ENCODE data around the gene RPL3.

RPL3 gene

DNA sequence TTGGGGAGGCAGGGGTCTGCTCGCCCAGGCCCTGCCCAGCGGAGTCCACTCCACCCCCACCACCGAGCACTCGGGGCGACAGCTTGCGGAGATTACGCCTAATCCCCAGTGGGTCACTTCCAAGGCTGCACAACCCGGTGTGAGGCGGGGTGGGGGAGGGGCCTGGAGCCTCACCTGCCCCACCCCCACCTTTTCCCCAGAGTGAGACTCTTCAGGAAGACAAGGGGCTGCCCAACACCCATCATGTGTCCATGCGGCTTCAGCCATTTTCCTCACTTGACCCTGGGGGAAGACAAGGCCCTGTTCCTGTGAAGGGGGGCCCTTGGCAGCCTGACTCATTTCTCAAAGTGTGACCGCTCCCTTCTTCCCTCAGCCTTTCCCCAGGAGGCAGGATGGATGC is 42.8 kb upstream of the RPL3 start:
- H3K4me2 ChIP-seq (ENCODE audit: low read length, poor library complexity, severe bottlenecking): no peak overlapping the region
- H3K36me3 ChIP-seq (ENCODE audit: control insufficient read depth in 1 of 2, insufficient read depth in 2 of 2, low read depth in 1 of 2, low read length in 2 of 2): peaks cover 0 to 13% of the 10 kb centered on the region in 2 experiments
- no peak overlapping the region for H3K4ac ChIP-seq (ENCODE audit: low read depth in 1 of 2, low read length in 2 of 2)
- H2BK15ac ChIP-seq (ENCODE audit: low read depth, poor library complexity, severe bottlenecking): no peak overlapping the region
- H3K4me3 ChIP-seq (ENCODE audit: insufficient read depth in 1 of 2, low read depth in 1 of 2, low read length in 2 of 2): no peak overlapping the region
- 55% methylated on average over 10 of the region's 11 CpGs for WGBS
- no peak overlapping the region for H2BK120ac ChIP-seq (ENCODE audit: low read depth, low read length)
- no peaks in the 10 kb centered on the region for H3K27me3 ChIP-seq (ENCODE audit: control insufficient read depth in 1 of 2, insufficient read depth in 1 of 2, low read length in 2 of 2)
- H2AFZ ChIP-seq (ENCODE audit: low read depth, low read length): no peak overlapping the region
- H2BK5ac ChIP-seq (ENCODE audit: low read depth, low read length, poor library complexity, severe bottlenecking): peak overlapping the region; percentile 8
- no peak overlapping the region for H3K23ac ChIP-seq (ENCODE audit: low read length in 2 of 2)
- peaks cover 15% of the 10 kb centered on the region for H3K79me1 ChIP-seq (replicated peaks; ENCODE audit: low read length, poor library complexity, severe bottlenecking)
- no peaks in the 10 kb centered on the region for H3K9me3 ChIP-seq (ENCODE audit: control insufficient read depth, low read length)
- H3K9ac ChIP-seq (ENCODE audit: low read length): no peak overlapping the region
- H2BK12ac ChIP-seq (ENCODE audit: low read length in 2 of 2): no peak overlapping the region
- peak overlapping the region; percentile 73 for H2AK5ac ChIP-seq (ENCODE audit: low read length, severe bottlenecking)
- no peak overlapping the region for H4K91ac ChIP-seq (ENCODE audit: low read length)
- H4K8ac ChIP-seq (ENCODE audit: low read length): no peak overlapping the region
- H3K14ac ChIP-seq (ENCODE audit: low read length in 2 of 2): no peak overlapping the region
- H3K27ac ChIP-seq (ENCODE audit: low read length, poor library complexity, severe bottlenecking): no peak overlapping the region
- H3K18ac ChIP-seq (ENCODE audit: low read depth in 1 of 2, low read length in 2 of 2): no peak overlapping the region
- H3K4me1 ChIP-seq (ENCODE audit: control insufficient read depth, insufficient read depth, low read depth, low read length): peaks cover 60% of the 10 kb centered on the region
- DNase-seq: no peak

DNA sequence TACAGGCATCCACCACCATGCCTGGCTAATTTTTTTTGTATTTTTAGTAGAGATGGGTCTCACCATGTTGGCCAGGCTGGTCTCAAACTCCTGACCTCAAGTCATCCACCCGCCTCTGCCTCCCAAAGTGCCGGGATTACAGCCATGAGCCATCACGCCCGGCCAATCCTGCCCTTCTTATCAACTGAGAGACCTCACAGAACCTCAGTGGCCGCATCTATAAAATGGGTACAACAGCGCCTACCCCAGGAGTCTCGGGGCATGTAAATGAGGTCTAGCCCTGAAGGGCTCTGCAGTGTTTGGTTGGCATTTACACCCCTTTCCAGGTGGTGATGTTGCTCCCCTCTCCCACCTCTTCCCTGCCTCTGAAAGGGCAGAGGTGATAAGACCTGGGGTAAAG is 42.1 kb upstream of the RPL3 start:
- Histone ChIP-seq H3K27ac (ENCODE audit: low read length, poor library complexity, severe bottlenecking) (no peak overlapping the region), H2AK5ac (ENCODE audit: low read length, severe bottlenecking) (peak overlapping the region; percentile 86), H3K4me3 (ENCODE audit: insufficient read depth in 1 of 2, low read depth in 1 of 2, low read length in 2 of 2) (no peak overlapping the region), H3K9ac (ENCODE audit: low read length) (no peak overlapping the region), H2BK15ac (ENCODE audit: low read depth, poor library complexity, severe bottlenecking) (no peak overlapping the region), H4K8ac (ENCODE audit: low read length) (no peak overlapping the region), H4K91ac (ENCODE audit: low read length) (no peak overlapping the region), H3K4ac (ENCODE audit: low read depth in 1 of 2, low read length in 2 of 2) (no peak overlapping the region), H2BK5ac (ENCODE audit: low read depth, low read length, poor library complexity, severe bottlenecking) (no peak overlapping the region), H3K23ac (ENCODE audit: low read length in 2 of 2) (no peak overlapping the region), H2BK120ac (ENCODE audit: low read depth, low read length) (no peak overlapping the region), H3K79me1 (replicated peaks; ENCODE audit: low read length, poor library complexity, severe bottlenecking) (peaks cover 15% of the 10 kb centered on the region), H3K36me3 (ENCODE audit: control insufficient read depth in 1 of 2, insufficient read depth in 2 of 2, low read depth in 1 of 2, low read length in 2 of 2) (peaks cover 0 to 7% of the 10 kb centered on the region in 2 experiments), H3K18ac (ENCODE audit: low read depth in 1 of 2, low read length in 2 of 2) (no peak overlapping the region), H3K4me1 (ENCODE audit: control insufficient read depth, insufficient read depth, low read depth, low read length) (peaks cover 63% of the 10 kb centered on the region), H3K4me2 (ENCODE audit: low read length, poor library complexity, severe bottlenecking) (no peak overlapping the region), H2AFZ (ENCODE audit: low read depth, low read length) (no peak overlapping the region), H3K14ac (ENCODE audit: low read length in 2 of 2) (no peak overlapping the region), H3K27me3 (ENCODE audit: control insufficient read depth in 1 of 2, insufficient read depth in 1 of 2, low read length in 2 of 2) (no peaks in the 10 kb centered on the region), H3K9me3 (ENCODE audit: control insufficient read depth, low read length) (no peaks in the 10 kb centered on the region), H2BK12ac (ENCODE audit: low read length in 2 of 2) (no peak overlapping the region)
- no peak for DNase-seq
- WGBS: 98% methylated on average over 7 of the region's 7 CpGs

DNA sequence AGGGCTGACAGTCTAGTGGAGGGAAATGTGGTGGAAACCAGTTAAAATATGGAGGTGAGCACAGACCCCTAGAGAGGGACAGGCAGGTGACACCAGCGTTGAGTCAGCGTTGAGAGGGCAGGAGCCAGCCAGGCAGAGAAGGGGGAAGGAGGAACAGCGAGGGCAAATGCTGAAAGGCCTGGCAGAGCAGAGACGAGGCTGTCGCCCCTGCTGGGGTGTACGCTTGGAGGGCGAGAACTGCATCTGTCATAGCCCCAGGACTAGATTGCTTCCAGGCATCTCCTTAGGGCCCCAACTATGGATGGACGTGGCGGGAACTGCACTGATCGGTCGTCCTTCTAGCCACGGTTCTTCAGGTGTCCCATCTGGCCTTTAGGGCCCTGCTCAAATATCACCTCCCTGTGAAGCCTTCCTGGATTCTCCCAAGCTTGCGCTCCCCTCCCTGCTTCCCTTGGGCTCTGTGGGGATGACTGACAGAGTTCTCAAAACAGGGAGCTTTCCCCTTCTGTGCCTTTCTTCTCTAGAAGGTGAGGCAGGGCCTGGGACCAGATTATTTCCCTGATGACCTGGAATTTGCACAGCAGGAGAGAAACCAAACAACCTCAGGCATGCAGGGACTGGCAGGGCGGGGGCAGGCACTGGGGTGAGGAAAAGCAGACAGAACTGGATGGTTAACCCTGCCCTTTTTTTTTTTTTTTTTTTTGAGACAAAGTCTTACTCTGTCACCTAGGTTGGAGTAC is 41.4 kb upstream of the RPL3 start:
- Histone ChIP-seq H3K4me2 (ENCODE audit: low read length, poor library complexity, severe bottlenecking) (peak overlapping the region; percentile 34), H3K9me3 (ENCODE audit: control insufficient read depth, low read length) (no peaks in the 10 kb centered on the region), H2BK15ac (ENCODE audit: low read depth, poor library complexity, severe bottlenecking) (no peak overlapping the region), H3K23ac (ENCODE audit: low read length in 2 of 2) (no peak overlapping the region), H3K4ac (ENCODE audit: low read depth in 1 of 2, low read length in 2 of 2) (no peak overlapping the region), H3K79me1 (replicated peaks; ENCODE audit: low read length, poor library complexity, severe bottlenecking) (peaks cover 17% of the 10 kb centered on the region), H2AFZ (ENCODE audit: low read depth, low read length) (no peak overlapping the region), H3K14ac (ENCODE audit: low read length in 2 of 2) (no peak overlapping the region), H4K91ac (ENCODE audit: low read length) (no peak overlapping the region), H3K4me1 (ENCODE audit: control insufficient read depth, insufficient read depth, low read depth, low read length) (peaks cover 66% of the 10 kb centered on the region), H3K18ac (ENCODE audit: low read depth in 1 of 2, low read length in 2 of 2) (no peak overlapping the region), H3K27ac (ENCODE audit: low read length, poor library complexity, severe bottlenecking) (peak overlapping the region; percentile 31), H3K4me3 (ENCODE audit: insufficient read depth in 1 of 2, low read depth in 1 of 2, low read length in 2 of 2) (no peak overlapping the region), H2BK12ac (ENCODE audit: low read length in 2 of 2) (no peak overlapping the region), H3K27me3 (ENCODE audit: control insufficient read depth in 1 of 2, insufficient read depth in 1 of 2, low read length in 2 of 2) (no peaks in the 10 kb centered on the region), H3K9ac (ENCODE audit: low read length) (no peak overlapping the region), H2BK120ac (ENCODE audit: low read depth, low read length) (no peak overlapping the region), H2AK5ac (ENCODE audit: low read length, severe bottlenecking) (peak overlapping the region; percentile 90), H3K36me3 (ENCODE audit: control insufficient read depth in 1 of 2, insufficient read depth in 2 of 2, low read depth in 1 of 2, low read length in 2 of 2) (peaks cover 0 to 7% of the 10 kb centered on the region in 2 experiments), H4K8ac (ENCODE audit: low read length) (no peak overlapping the region), H2BK5ac (ENCODE audit: low read depth, low read length, poor library complexity, severe bottlenecking) (no peak overlapping the region)
- WGBS: 74% methylated on average over 13 of the region's 14 CpGs
- DNase-seq: no peak

DNA sequence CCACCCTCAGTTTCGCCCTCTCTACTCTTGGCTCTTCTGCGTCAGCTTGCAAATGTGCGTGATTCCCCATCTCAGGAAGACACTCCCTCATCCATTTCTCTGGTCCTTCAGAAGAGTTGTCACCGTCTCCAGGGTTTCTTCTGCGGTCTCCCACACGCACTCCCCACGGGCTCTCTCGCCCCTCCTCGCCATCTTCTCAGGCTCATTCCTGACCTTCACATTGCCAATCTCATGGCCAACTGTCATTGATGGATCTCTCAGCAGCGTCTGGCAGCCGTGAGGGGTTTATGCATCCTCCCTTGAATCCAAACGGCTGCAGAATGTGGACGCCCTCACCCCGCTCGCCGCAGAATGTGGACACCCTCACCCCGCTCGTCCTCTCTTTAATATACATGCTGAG is 40.8 kb upstream of the RPL3 start:
- no peak overlapping the region for H4K91ac ChIP-seq (ENCODE audit: low read length)
- no peaks in the 10 kb centered on the region for H3K9me3 ChIP-seq (ENCODE audit: control insufficient read depth, low read length)
- H3K23ac ChIP-seq (ENCODE audit: low read length in 2 of 2): no peak overlapping the region
- no peak overlapping the region for H2BK15ac ChIP-seq (ENCODE audit: low read depth, poor library complexity, severe bottlenecking)
- H3K36me3 ChIP-seq (ENCODE audit: control insufficient read depth in 1 of 2, insufficient read depth in 2 of 2, low read depth in 1 of 2, low read length in 2 of 2): peaks cover 0 to 10% of the 10 kb centered on the region in 2 experiments
- peaks cover 20% of the 10 kb centered on the region for H3K79me1 ChIP-seq (replicated peaks; ENCODE audit: low read length, poor library complexity, severe bottlenecking)
- H3K4me3 ChIP-seq (ENCODE audit: insufficient read depth in 1 of 2, low read depth in 1 of 2, low read length in 2 of 2): no peak overlapping the region
- H3K18ac ChIP-seq (ENCODE audit: low read depth in 1 of 2, low read length in 2 of 2): no peak overlapping the region
- no peaks in the 10 kb centered on the region for H3K27me3 ChIP-seq (ENCODE audit: control insufficient read depth in 1 of 2, insufficient read depth in 1 of 2, low read length in 2 of 2)
- WGBS: 95% methylated on average over 18 of the region's 18 CpGs
- H2BK120ac ChIP-seq (ENCODE audit: low read depth, low read length): no peak overlapping the region
- peaks cover 65% of the 10 kb centered on the region for H3K4me1 ChIP-seq (ENCODE audit: control insufficient read depth, insufficient read depth, low read depth, low read length)
- no peak overlapping the region for H3K14ac ChIP-seq (ENCODE audit: low read length in 2 of 2)
- no peak overlapping the region for H2AFZ ChIP-seq (ENCODE audit: low read depth, low read length)
- H3K9ac ChIP-seq (ENCODE audit: low read length): no peak overlapping the region
- no peak overlapping the region for H3K27ac ChIP-seq (ENCODE audit: low read length, poor library complexity, severe bottlenecking)
- no peak overlapping the region for H3K4me2 ChIP-seq (ENCODE audit: low read length, poor library complexity, severe bottlenecking)
- DNase-seq: no peak
- H3K4ac ChIP-seq (ENCODE audit: low read depth in 1 of 2, low read length in 2 of 2): no peak overlapping the region
- H4K8ac ChIP-seq (ENCODE audit: low read length): no peak overlapping the region
- H2AK5ac ChIP-seq (ENCODE audit: low read length, severe bottlenecking): peak overlapping the region; percentile 90
- no peak overlapping the region for H2BK12ac ChIP-seq (ENCODE audit: low read length in 2 of 2)
- H2BK5ac ChIP-seq (ENCODE audit: low read depth, low read length, poor library complexity, severe bottlenecking): no peak overlapping the region
